HepG2 (cell line): ENCODE measurements around the gene SLC34A3. TPM values are rescaled to one million over a fixed set of nuclear protein-coding genes. Genes with fewer than 3 reads are reported as not detected.
A peak's percentile ranks its signal among the peaks of the same experiment; 100 is the strongest.

Experiments
- CHD4 ChIP-seq: fragments of 200-600 bp; sonication (generic); IDR thresholded peaks from 2 replicates; pipeline ENCODE4 v1.7.0; 2017; ENCODE audit warnings: mild to moderate bottlenecking, low read length, borderline replicate concordance
- DNMT1 ChIP-seq: sonication (generic); formaldehyde crosslinking; IDR thresholded peaks from 2 replicates; pipeline ENCODE4 v1.5.1; 2020; ENCODE audit warnings: mild to moderate bottlenecking, missing genetic modification reagents
- FOXO4 ChIP-seq: sonication (generic); formaldehyde crosslinking; conservative IDR thresholded peaks from 2 replicates; pipeline ENCODE4 v1.8.1; 2023; ENCODE audit warnings: missing genetic modification reagents
- PHF8 ChIP-seq: sonication (generic); formaldehyde crosslinking; IDR thresholded peaks from 2 replicates; pipeline ENCODE4 v1.5.0; 2020; ENCODE audit warnings: missing genetic modification reagents
- SP140L ChIP-seq: sonication (generic); formaldehyde crosslinking; IDR thresholded peaks from 2 replicates; pipeline ENCODE4 v1.4.0; 2020; ENCODE audit warnings: missing genetic modification reagents, borderline replicate concordance
- THRA ChIP-seq: sonication (generic); formaldehyde crosslinking; IDR thresholded peaks from 2 replicates; pipeline ENCODE4 v1.4.0; 2020; ENCODE audit warnings: missing genetic modification reagents, borderline replicate concordance
- ZBTB20 ChIP-seq: sonication (generic); formaldehyde crosslinking; IDR thresholded peaks from 2 replicates; pipeline ENCODE4 v1.8.1; 2023; ENCODE audit warnings: missing genetic modification reagents, low read depth, mild to moderate bottlenecking, borderline replicate concordance
- ZBTB37 ChIP-seq: sonication (generic); formaldehyde crosslinking; IDR thresholded peaks from 2 replicates; pipeline ENCODE4 v1.4.0; 2020; ENCODE audit warnings: mild to moderate bottlenecking, missing genetic modification reagents
- ZNF280D ChIP-seq: sonication (generic); formaldehyde crosslinking; IDR thresholded peaks from 2 replicates; pipeline ENCODE4 v1.5.1; 2020; ENCODE audit warnings: mild to moderate bottlenecking, missing genetic modification reagents
- ZNF512 ChIP-seq: sonication (generic); formaldehyde crosslinking; IDR thresholded peaks from 2 replicates; pipeline ENCODE4 v1.4.0; 2020; ENCODE audit warnings: mild to moderate bottlenecking, missing genetic modification reagents
- ZNF691 ChIP-seq: sonication (generic); formaldehyde crosslinking; IDR thresholded peaks from 2 replicates; pipeline ENCODE4 v1.4.0; 2020; ENCODE audit warnings: missing genetic modification reagents, low read depth, mild to moderate bottlenecking, borderline replicate concordance
- polyA plus RNA-seq, 8 experiments: library from polyadenylated mRNA; depleted of rRNA in 3 of 8; stranded (reverse) in 7 of 8; unstranded in 1 of 8; fragments of >200 nt; fragmentation: Illumina TruSeq in 4 of 8; extraction: Trizol in 4 of 8; gene quantifications; 2 replicates each; pipeline versions ENCODE4 v1.2.1 to v1.2.3, GENCODE V29; 2011 to 2016; ENCODE audit warnings: low read depth in 4 of 8, missing spikeins in 1 of 8, mixed read lengths in 1 of 8; ENCODE audit not compliant: insufficient read depth in 1 of 8
- total RNA-seq, 5 experiments: library from RNA; depleted of rRNA; stranded (reverse); fragments of >200 nt; fragmentation: Illumina TruSeq; extraction: Trizol; gene quantifications; 2 replicates each; pipeline ENCODE4 v1.2.3, GENCODE V29; 2016; ENCODE audit warnings: low read depth in 1 of 5
- TF ChIP-seq, protein P1 (sequence below): sonication (generic); formaldehyde crosslinking; conservative IDR thresholded peaks from 2 replicates; pipeline ENCODE4 v1.4.0; 2020; ENCODE audit warnings: mild to moderate bottlenecking, missing genetic modification reagents, moderate library complexity

The SLC34A3 gene
- total and polyA plus RNA-seq, 2 of the 13 experiments (the other 11 are each of a cell fraction or from before 2014, with no cell fraction given), result 0.07 to 1.0 TPM

DNA sequence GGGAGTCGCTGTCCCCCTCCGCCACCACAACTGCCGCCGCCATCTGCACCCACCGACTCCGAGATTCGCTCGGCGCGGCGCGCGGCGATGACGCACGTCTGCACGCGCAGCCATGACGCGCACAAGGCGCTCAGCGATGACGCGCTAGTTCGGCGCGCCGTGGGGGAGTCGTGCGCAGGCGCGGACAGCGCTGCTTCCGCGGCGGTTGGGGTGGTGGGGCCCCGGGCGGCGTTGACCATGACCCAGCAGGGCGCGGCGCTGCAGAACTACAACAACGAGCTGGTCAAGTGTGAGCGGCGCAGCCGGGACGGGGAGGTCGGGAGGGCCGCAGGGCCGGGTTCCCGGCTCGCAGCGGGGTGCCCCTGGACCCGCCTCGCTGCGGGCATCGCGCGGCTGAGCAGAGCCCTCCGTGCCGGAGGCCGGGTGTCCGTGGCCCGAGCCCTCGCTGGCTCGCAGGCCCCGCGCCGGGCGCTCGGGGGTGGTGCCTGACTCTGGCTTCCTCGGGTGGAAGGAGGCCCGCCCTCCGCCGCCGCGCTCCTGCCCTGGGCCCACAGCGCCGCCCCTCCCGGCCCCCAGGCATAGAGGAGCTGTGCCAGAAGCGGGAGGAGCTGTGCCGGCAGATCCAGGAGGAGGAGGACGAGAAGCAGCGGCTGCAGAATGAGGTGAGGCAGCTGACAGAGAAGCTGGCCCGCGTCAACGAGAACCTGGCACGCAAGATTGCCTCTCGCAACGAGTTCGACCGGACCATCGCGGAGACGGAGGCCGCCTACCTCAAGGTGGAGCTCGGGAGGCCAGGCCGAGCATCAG is 42.0 kb upstream of the SLC34A3 start, which contains the start of the genes ANAPC2 and SSNA1 (continued):
- TF ChIP-seq THRA (CRISPR knock-in tag) (peak; percentile 51), ZBTB37 (CRISPR knock-in tag) (no peak), FOXO4 (CRISPR knock-in tag) (no peak), ZBTB20 (CRISPR knock-in tag) (no peak), SP140L (CRISPR knock-in tag) (no peak), DNMT1 (peak; percentile 93), ZNF691 (no peak; the same call in 1 of the 2 replicates), PHF8 (CRISPR knock-in tag) (peak; percentile 91), ZNF512 (CRISPR knock-in tag) (no peak), ZNF280D (CRISPR knock-in tag) (no peak), CHD4 (no peak)
- TF ChIP-seq, protein P1, sequence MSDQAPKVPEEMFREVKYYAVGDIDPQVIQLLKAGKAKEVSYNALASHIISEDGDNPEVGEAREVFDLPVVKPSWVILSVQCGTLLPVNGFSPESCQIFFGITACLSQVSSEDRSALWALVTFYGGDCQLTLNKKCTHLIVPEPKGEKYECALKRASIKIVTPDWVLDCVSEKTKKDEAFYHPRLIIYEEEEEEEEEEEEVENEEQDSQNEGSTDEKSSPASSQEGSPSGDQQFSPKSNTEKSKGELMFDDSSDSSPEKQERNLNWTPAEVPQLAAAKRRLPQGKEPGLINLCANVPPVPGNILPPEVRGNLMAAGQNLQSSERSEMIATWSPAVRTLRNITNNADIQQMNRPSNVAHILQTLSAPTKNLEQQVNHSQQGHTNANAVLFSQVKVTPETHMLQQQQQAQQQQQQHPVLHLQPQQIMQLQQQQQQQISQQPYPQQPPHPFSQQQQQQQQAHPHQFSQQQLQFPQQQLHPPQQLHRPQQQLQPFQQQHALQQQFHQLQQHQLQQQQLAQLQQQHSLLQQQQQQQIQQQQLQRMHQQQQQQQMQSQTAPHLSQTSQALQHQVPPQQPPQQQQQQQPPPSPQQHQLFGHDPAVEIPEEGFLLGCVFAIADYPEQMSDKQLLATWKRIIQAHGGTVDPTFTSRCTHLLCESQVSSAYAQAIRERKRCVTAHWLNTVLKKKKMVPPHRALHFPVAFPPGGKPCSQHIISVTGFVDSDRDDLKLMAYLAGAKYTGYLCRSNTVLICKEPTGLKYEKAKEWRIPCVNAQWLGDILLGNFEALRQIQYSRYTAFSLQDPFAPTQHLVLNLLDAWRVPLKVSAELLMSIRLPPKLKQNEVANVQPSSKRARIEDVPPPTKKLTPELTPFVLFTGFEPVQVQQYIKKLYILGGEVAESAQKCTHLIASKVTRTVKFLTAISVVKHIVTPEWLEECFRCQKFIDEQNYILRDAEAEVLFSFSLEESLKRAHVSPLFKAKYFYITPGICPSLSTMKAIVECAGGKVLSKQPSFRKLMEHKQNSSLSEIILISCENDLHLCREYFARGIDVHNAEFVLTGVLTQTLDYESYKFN (CRISPR knock-in tag), result peak; percentile 12; the same call in 1 of the 2 replicates
